ENCODE measurements around the gene RCAN1. TPM values are rescaled to one million over a fixed set of nuclear protein-coding genes. Genes with fewer than 3 reads are reported as not detected.

RCAN1 gene
- total and polyA plus RNA-seq, 2 of the 8 experiments (the other 6 are each of a cell fraction or from before 2014, with no cell fraction given) = 1.7 to 6.4 TPM

DNA sequence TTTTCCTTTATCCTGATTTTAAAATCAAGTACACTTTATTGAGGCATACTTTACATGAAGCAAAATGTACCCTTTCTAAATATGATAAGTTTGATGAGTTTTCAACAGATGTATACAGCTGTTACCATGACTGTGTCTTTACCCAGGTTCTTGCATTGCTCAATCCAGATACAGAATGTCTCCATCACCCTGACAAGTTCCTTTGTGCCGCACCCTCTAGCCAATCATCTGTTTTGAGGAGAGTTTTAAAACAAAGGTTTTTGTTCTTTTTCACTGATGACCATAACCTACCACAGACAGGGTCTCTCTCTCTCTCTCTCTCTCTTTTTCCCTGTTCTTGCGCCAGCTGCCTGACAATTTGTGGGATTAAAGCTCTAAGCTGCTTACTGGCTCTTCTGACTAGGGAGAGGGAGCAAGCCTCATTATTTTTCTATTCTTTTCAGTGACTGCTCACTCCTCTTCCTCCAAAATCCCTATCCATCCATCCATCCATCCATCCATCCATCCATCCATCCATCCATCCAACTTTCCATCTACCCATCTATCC, 101.7 kb downstream of the RCAN1 start:
- ChIA-PET CTCF (ENCODE audit: partially characterized antibody) (interaction anchor here (1.2 to 13.5 kb wide), 3 partner anchors 10 to 68 kb away, joined by 3 to 112 read pairs (median 6); no protein-coding TSS in a partner anchor), POLR2A (ENCODE audit: partially characterized antibody) (no interaction called here)
- H3K4me2 ChIP-seq (ENCODE audit: insufficient read depth in 1 of 2, low read depth in 2 of 2, low read length in 2 of 2) = no peak overlapping the region
- H3K4ac ChIP-seq (replicated peaks; ENCODE audit: insufficient read length, low read depth, low read length) = no peak overlapping the region
- H3K9me3 ChIP-seq (ENCODE audit: insufficient read depth in 2 of 2, low read depth in 1 of 2, low read length in 1 of 2) = no peaks in the 10 kb centered on the region
- no peak overlapping the region for H3K14ac ChIP-seq (ENCODE audit: insufficient read length)
- no peak overlapping the region for H3K27ac ChIP-seq (ENCODE audit: low read depth, low read length)
- no peaks in the 10 kb centered on the region for H4K20me1 ChIP-seq (replicated peaks in 1 of 2; ENCODE audit: control insufficient read depth in 1 of 2, insufficient read depth in 2 of 2, low read length in 2 of 2)
- H3K56ac ChIP-seq (replicated peaks; ENCODE audit: insufficient read length, low read depth, low read length) = no peak overlapping the region
- TF ChIP-seq SIX5 (IDR thresholded peaks at IDR 0.05; ENCODE audit: low read depth, low read length) (no peak), YY1 (IDR thresholded peaks at IDR 0.05; ENCODE audit: low read depth, low read length) (no peak), SP1 (IDR thresholded peaks at IDR 0.05; ENCODE audit: low read depth, low read length) (no peak), SAP30 (IDR thresholded peaks at IDR 0.05; ENCODE audit: insufficient read depth, insufficient replicate concordance, low read length) (no peak), CBX8 (IDR thresholded peaks at IDR 0.05; ENCODE audit: borderline replicate concordance, low read depth, low read length) (no peak), HDAC6 (IDR thresholded peaks at IDR 0.05; ENCODE audit: low read depth, low read length) (no peak), POLR2AphosphoS5 (IDR thresholded peaks at IDR 0.05; ENCODE audit: low read depth, low read length) (no peak), SUZ12 (IDR thresholded peaks at IDR 0.05; ENCODE audit: low read length) (no peak), TAF1 (IDR thresholded peaks at IDR 0.05; ENCODE audit: low read depth, low read length) (no peak), KDM4A (IDR thresholded peaks at IDR 0.05; ENCODE audit: low read depth, low read length, severe bottlenecking) (no peak), ASH2L (IDR thresholded peaks at IDR 0.05; ENCODE audit: low read length) (no peak), SP4 (IDR thresholded peaks at IDR 0.05; ENCODE audit: low read length) (no peak)
- DNase-seq (ENCODE audit: low read depth in 1 of 2, low spot score in 2 of 2) (no peak), FAIRE-seq (no peak)
- H3K79me1 ChIP-seq (ENCODE audit: low read depth, low read length) = no peaks in the 10 kb centered on the region
- no peak overlapping the region for H4K91ac ChIP-seq (replicated peaks; ENCODE audit: insufficient read length, low read length)
- no peak overlapping the region for H3K4me3 ChIP-seq (ENCODE audit: extremely low read depth in 1 of 4, insufficient read depth in 2 of 4, low read depth in 3 of 4, low read length in 4 of 4)
- H4K8ac ChIP-seq (ENCODE audit: extremely low read depth, insufficient read depth, low read length) = no peak overlapping the region
- no peaks in the 10 kb centered on the region for H3K4me1 ChIP-seq (replicated peaks in 1 of 4; ENCODE audit: control insufficient read depth in 3 of 4, insufficient read depth in 4 of 4, low read length in 3 of 4)
- H2BK120ac ChIP-seq (replicated peaks; ENCODE audit: low read depth, low read length) = no peak overlapping the region
- no peak overlapping the region for H2BK12ac ChIP-seq (ENCODE audit: low read depth, low read length)
- H3K23ac ChIP-seq (ENCODE audit: insufficient read length) = no peak overlapping the region
- WGBS, 2 experiments (ENCODE audit: extremely low coverage in 1 of 2, insufficient coverage in 1 of 2, insufficient read length in 1 of 2, insufficient replicate concordance in 2 of 2, low coverage in 1 of 2, low lambda C conversion rate in 2 of 2, missing lambda C conversion rate in 1 of 2) = 87% methylated on average over 2 of the region's 2 CpGs; no CpG with 5 or more reads in 1 of the 2 experiments
- no peak overlapping the region for H2AK5ac ChIP-seq (ENCODE audit: low read depth, low read length)
- no peak overlapping the region for H2BK5ac ChIP-seq (ENCODE audit: low read depth, low read length)
- H2BK15ac ChIP-seq (ENCODE audit: low read length) = no peak overlapping the region
- no peaks in the 10 kb centered on the region for H3K36me3 ChIP-seq (ENCODE audit: control insufficient read depth in 2 of 4, insufficient read depth in 4 of 4, low read length in 3 of 4)
- peaks cover 2% of the 10 kb centered on the region; the same call in 1 of the 2 replicates for H3K23me2 ChIP-seq (ENCODE audit: low read depth, low read length)
- H3K9ac ChIP-seq (replicated peaks in 1 of 4; ENCODE audit: extremely low read depth in 1 of 4, low read depth in 3 of 4, low read length in 3 of 4) = no peak overlapping the region
- H2AFZ ChIP-seq (ENCODE audit: low read length) = no peak overlapping the region
- H3K27me3 ChIP-seq (replicated peaks in 1 of 4; ENCODE audit: control insufficient read depth in 3 of 4, extremely low read depth in 1 of 4, insufficient read depth in 3 of 4, low read length in 3 of 4) = no peaks in the 10 kb centered on the region
- no peaks in the 10 kb centered on the region for H3K79me2 ChIP-seq (ENCODE audit: control insufficient read depth in 1 of 2, insufficient read depth in 2 of 2, low read length in 2 of 2)
- no peak overlapping the region for H2BK20ac ChIP-seq (ENCODE audit: low read length)
- no peak overlapping the region for H4K5ac ChIP-seq (ENCODE audit: insufficient read length, low read depth, low read length)
- H3K18ac ChIP-seq (ENCODE audit: extremely low read depth, low read length) = no peak overlapping the region
